SH-SY5Y (cell line): ENCODE results near the gene PGBD5.

Experiments
- GATA2 ChIP-seq: IDR thresholded peaks from 2 replicates; pipeline ENCODE4 v1.6.1; 2011; ENCODE audit warnings: mild to moderate bottlenecking, low read depth, low read length
- GATA3 ChIP-seq: IDR thresholded peaks from 2 replicates; pipeline ENCODE4 v1.6.1; 2011; ENCODE audit warnings: low read depth, mild to moderate bottlenecking, low read length, moderate library complexity

Gene PGBD5

GRCh38 chr1:230309646-230310177, 116.4 kb downstream of the PGBD5 start:
- TF ChIP-seq GATA3 (no peak), GATA2 (no peak)

GRCh38 chr1:230308821-230309220, 117.3 kb downstream of the PGBD5 start:
- no peak for TF ChIP-seq GATA3
- no peak for TF ChIP-seq GATA2

- TF ChIP-seq GATA3 (no peak), GATA2 (no peak)
Observed at GRCh38 chr1:230308039-230308438, 118.1 kb downstream of the PGBD5 start.

GRCh38 chr1:230307213-230307612, 118.9 kb downstream of the PGBD5 start:
- TF ChIP-seq GATA2 (no peak), GATA3 (no peak)

GRCh38 chr1:230306169-230306568, 120.0 kb downstream of the PGBD5 start:
- TF ChIP-seq GATA2 (no peak), GATA3 (no peak)

- TF ChIP-seq GATA3: no peak
- TF ChIP-seq GATA2: no peak
Observed at GRCh38 chr1:230303822-230304221, 122.3 kb downstream of the PGBD5 start.

- TF ChIP-seq GATA2 (no peak), GATA3 (no peak)
Observed at GRCh38 chr1:230303069-230303468, 123.1 kb downstream of the PGBD5 start.

GRCh38 chr1:230301822-230302221, 124.3 kb downstream of the PGBD5 start:
- no peak for TF ChIP-seq GATA2
- no peak for TF ChIP-seq GATA3

GRCh38 chr1:230301322-230301721, 124.8 kb downstream of the PGBD5 start:
- TF ChIP-seq GATA3 (no peak), GATA2 (no peak)

GRCh38 chr1:230300322-230301301, 125.5 kb downstream of the PGBD5 start:
- TF ChIP-seq GATA3 (no peak), GATA2 (no peak)

GRCh38 chr1:230299191-230300006, 126.7 kb downstream of the PGBD5 start:
- TF ChIP-seq GATA3 (no peak), GATA2 (no peak)

GRCh38 chr1:230295367-230295766, 130.8 kb downstream of the PGBD5 start:
- TF ChIP-seq GATA2: no peak
- TF ChIP-seq GATA3: no peak

GRCh38 chr1:230293390-230293700, 132.8 kb downstream of the PGBD5 start:
- no peak for TF ChIP-seq GATA2
- no peak for TF ChIP-seq GATA3

GRCh38 chr1:230292689-230293389, 133.3 kb downstream of the PGBD5 start:
- TF ChIP-seq GATA2 (no peak), GATA3 (no peak)

- TF ChIP-seq GATA3 (no peak), GATA2 (no peak)
Observed at GRCh38 chr1:230291731-230292620, 134.2 kb downstream of the PGBD5 start.
